Lung (tissue), 12 donors: ENCODE results near the gene GALNT6. TPM values are rescaled to one million over a fixed set of nuclear protein-coding genes. Genes with fewer than 3 reads are reported as not detected.

Source experiments
- ATAC-seq: fragments of 200-7000 bp; cut with Tn5 transposase; one replicate; pipeline ENCODE4 v1.9.1; 2020; ENCODE audit warnings: moderate number of reproducible peaks; ENCODE audit not compliant: insufficient read depth, low FRiP score
- DNase-seq, 3 donors: peaks; one replicate each; pipeline ENCODE4 v3.0.0-alpha.2; 2013 to 2017
- H3K27ac ChIP-seq, 2 donors: one replicate each; pipeline ENCODE4 v1.5.1; 2013; ENCODE audit warnings: mild to moderate bottlenecking in 2 of 2, moderate library complexity in 2 of 2, control low read depth in 1 of 2, inconsistent platforms in 1 of 2, low read depth in 1 of 2, low read length in 1 of 2
- H3K27me3 ChIP-seq, 3 donors: one replicate each; pipeline ENCODE4 v1.5.1; 2013; ENCODE audit warnings: low read length in 2 of 3; ENCODE audit not compliant: control insufficient read depth in 3 of 3, insufficient read depth in 3 of 3
- H3K36me3 ChIP-seq, 4 donors: one replicate each; pipeline ENCODE4 v1.5.1; 2013; ENCODE audit warnings: low read length in 4 of 4, mild to moderate bottlenecking in 1 of 4, moderate library complexity in 1 of 4; ENCODE audit not compliant: control insufficient read depth in 4 of 4, insufficient read depth in 4 of 4
- H3K4me1 ChIP-seq, 5 donors: one replicate each; pipeline ENCODE4 v1.5.1; 2013; ENCODE audit warnings: low read length in 5 of 5, mild to moderate bottlenecking in 2 of 5, moderate library complexity in 1 of 5; ENCODE audit not compliant: control insufficient read depth in 5 of 5, insufficient read depth in 5 of 5
- H3K4me3 ChIP-seq: one replicate; pipeline ENCODE4 v1.5.1; 2013; ENCODE audit warnings: mild to moderate bottlenecking, control low read depth, moderate library complexity
- H3K9ac ChIP-seq, 2 donors: one replicate each; pipeline ENCODE4 v1.5.1; 2013; ENCODE audit warnings: low read length in 2 of 2, control low read depth in 1 of 2; ENCODE audit not compliant: insufficient read depth in 1 of 2
- H3K9me3 ChIP-seq, 4 donors: one replicate each; pipeline ENCODE4 v1.5.1; 2013; ENCODE audit warnings: low read length in 3 of 4, mild to moderate bottlenecking in 1 of 4, moderate library complexity in 1 of 4; ENCODE audit not compliant: control insufficient read depth in 4 of 4, insufficient read depth in 3 of 4
- WGBS, 2 donors: extraction: QIAGEN DNeasy Blood & Tissue Kit; methylation state at CpG; one replicate each; pipeline ENCODE4 v1.1.7; 2013; 5-methylcytosine and 5-hydroxymethylcytosine counted together
- polyA plus RNA-seq, 2 donors: library from polyadenylated mRNA; stranded (reverse); fragments of 200-250 nt; gene quantifications; one replicate each; pipeline ENCODE4 v1.2.1, GENCODE V29; 2013
- total RNA-seq, 2 donors: library from RNA; depleted of rRNA in 1 of 2; stranded (reverse); fragments of >200 nt in 1 of 2; gene quantifications; one replicate each; pipeline ENCODE4 v1.2.1, GENCODE V29; 2014 to 2021
- TF ChIP-seq, protein P1 (sequence below): IDR thresholded peaks from 2 replicates; pipeline ENCODE4 v1.5.1; 2012; ENCODE audit warnings: mild to moderate bottlenecking; ENCODE audit errors: control extremely low read depth, extremely low read depth
- donor health status: control.
- donor health status: control.
- donor health status: Bipolar disorder and iron deficiency.
- donor health status: healthy.
- donor health status: DM: yes; HTN: yes; CAD: no.

Gene GALNT6
- total and polyA plus RNA-seq, 4 donors: 5.5 to 36.0 (median 9.0) TPM

DNA sequence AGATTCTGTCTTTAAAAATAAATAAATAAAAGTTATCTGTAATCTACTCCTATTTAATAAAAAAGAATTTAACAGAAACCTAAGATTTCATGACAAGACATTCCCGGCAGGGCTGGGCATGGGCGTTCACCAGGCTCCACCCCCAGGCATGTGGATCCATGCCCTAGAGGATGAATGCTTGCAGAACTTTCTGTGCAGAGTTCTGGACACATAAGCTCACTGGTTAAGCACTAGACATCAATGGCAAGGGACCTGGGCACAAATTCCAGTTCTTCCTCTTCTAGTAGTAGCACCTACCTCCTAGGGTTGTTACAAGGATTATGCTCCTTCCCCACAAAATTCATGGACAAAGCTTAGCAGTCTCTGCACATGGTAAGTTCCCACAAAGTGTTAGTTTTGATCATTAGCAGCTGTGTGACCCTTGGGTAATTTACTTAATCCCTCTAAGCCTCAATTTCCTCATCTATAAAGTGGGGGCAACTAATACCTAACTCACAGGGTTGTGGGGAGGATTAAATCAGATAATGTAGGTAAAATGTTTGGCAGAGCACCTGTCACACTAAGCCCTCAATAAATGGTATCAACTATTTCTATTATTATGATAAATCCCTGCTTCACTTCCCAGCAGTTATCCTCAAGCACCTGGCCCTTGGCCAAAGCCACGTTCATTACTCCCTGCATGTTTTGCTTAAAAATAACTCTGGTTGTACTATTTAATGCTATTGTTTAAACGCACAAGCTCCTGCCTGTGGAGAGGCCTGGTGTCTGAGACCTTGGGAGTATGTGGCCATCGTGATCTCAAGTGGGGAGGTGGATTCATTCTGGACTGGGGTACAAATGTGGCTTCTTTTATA lies 9.8 kb downstream of the GALNT6 start:
- Histone ChIP-seq H3K9ac (no peak overlapping the region), H3K36me3 (peaks cover 0 to 2% (median 0%) of the 10 kb centered on the region in 4 donors), H3K27ac (no peak overlapping the region), H3K4me1 (no peaks in the 10 kb centered on the region), H3K4me3 (no peak overlapping the region), H3K9me3 (no peaks in the 10 kb centered on the region), H3K27me3 (no peaks in the 10 kb centered on the region)
- peak; percentile 26 to 51 (median 42) for DNase-seq
- TF ChIP-seq, protein P1, sequence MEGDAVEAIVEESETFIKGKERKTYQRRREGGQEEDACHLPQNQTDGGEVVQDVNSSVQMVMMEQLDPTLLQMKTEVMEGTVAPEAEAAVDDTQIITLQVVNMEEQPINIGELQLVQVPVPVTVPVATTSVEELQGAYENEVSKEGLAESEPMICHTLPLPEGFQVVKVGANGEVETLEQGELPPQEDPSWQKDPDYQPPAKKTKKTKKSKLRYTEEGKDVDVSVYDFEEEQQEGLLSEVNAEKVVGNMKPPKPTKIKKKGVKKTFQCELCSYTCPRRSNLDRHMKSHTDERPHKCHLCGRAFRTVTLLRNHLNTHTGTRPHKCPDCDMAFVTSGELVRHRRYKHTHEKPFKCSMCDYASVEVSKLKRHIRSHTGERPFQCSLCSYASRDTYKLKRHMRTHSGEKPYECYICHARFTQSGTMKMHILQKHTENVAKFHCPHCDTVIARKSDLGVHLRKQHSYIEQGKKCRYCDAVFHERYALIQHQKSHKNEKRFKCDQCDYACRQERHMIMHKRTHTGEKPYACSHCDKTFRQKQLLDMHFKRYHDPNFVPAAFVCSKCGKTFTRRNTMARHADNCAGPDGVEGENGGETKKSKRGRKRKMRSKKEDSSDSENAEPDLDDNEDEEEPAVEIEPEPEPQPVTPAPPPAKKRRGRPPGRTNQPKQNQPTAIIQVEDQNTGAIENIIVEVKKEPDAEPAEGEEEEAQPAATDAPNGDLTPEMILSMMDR: no peak
- no peak for ATAC-seq
- 58 to 64% methylated on average over 5 of the region's 5 CpGs for WGBS, 2 donors

DNA sequence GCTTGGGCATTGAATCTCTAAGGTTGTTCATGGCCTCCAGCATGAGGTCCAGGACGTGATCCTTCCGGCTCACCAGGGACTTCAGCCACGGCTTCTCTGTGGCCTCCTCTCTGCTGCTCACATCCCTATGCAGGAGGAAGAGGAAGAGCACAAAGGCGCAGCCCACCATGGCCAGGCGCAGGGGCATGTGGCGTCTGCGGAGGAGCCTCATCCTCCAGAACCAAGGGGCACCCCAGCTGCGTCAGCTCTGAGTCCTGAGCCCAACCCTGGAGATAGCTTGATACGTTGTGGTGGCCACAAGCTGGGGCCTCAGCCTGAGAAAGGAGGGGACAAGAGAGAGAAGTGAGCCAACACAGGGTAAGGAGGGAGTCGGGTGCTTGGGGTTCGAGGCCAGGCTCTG lies 11.6 kb downstream of the GALNT6 start:
- TF ChIP-seq, protein P1: no peak
- peaks cover 0 to 2% (median 0%) of the 10 kb centered on the region in 4 donors for H3K36me3 ChIP-seq
- 92 to 94% methylated on average over 11 of the region's 11 CpGs for WGBS, 2 donors
- no peak overlapping the region for H3K4me3 ChIP-seq
- no peaks in the 10 kb centered on the region for H3K4me1 ChIP-seq
- ATAC-seq: no peak
- no peak overlapping the region for H3K9ac ChIP-seq
- H3K9me3 ChIP-seq: no peaks in the 10 kb centered on the region
- DNase-seq: no peak
- H3K27ac ChIP-seq: no peak overlapping the region
- no peaks in the 10 kb centered on the region for H3K27me3 ChIP-seq

DNA sequence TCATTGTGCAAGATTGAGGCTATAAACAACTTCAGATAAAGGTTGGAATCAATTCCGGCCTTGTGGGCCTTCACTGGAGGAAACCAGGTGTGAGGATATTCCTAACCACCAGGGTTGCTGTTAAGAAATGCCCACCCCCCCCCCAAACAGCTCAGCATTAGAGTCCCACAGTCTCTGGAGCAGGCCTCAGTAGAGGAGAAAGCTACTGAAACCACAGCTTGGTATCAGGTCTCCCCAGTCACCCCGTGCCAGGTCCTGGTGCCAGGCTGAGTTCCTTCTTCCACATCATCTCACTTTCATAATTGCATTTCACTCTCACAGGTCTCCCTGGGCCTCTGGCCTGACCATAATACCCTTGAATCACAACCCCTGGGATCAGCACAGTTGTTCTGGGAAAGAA lies 12.5 kb downstream of the GALNT6 start:
- H3K4me3 ChIP-seq: no peak overlapping the region
- H3K4me1 ChIP-seq: no peaks in the 10 kb centered on the region
- ATAC-seq (no peak), DNase-seq (no peak)
- TF ChIP-seq, protein P1: no peak
- H3K36me3 ChIP-seq: peaks cover 0 to 2% (median 0%) of the 10 kb centered on the region in 4 donors
- WGBS, 2 donors: 63 to 71% methylated on average over 2 of the region's 2 CpGs
- no peak overlapping the region for H3K9ac ChIP-seq
- no peak overlapping the region for H3K27ac ChIP-seq
- no peaks in the 10 kb centered on the region for H3K27me3 ChIP-seq
- H3K9me3 ChIP-seq: no peaks in the 10 kb centered on the region
